ENCODE measurements around the gene GON7. TPM values are rescaled to one million over a fixed set of nuclear protein-coding genes. Genes with fewer than 3 reads are reported as not detected.
"Not testable (repeated sequence)": the region's sequence is repeated elsewhere in the genome, so short reads cannot be mapped to it uniquely, and the experiment has no call there.

Gene GON7
- total and polyA plus RNA-seq, 2 experiments from 2014 or later, result 16.5 to 18.3 TPM

DNA sequence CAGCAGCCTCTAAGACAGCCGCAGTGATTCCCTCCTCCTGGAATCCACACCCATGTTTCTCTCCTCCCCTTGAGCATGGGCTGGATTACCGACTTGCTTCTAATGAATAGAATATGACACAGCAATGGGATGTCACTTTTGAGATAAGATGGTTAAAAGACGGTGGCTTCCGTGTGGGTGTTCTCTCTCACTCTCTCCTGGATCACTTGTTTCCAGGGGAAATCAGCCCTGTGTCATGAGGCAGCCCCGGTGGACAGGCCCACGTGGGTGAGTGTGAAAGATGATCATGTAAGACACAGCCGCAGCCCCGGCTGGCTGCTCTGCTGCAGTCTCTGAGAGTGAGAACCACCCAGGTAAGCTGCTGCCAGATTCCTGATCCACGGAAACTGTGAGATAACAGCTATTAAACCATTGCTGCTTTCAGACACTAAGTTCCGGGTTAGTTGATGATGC, 32.9 kb downstream of the GON7 start:
- no peak overlapping the region for H3K9ac ChIP-seq
- no peaks in the 10 kb centered on the region for H3K9me2 ChIP-seq (ENCODE audit: insufficient read depth)
- no peaks in the 10 kb centered on the region for H3K27me3 ChIP-seq (replicated peaks; ENCODE audit: insufficient read depth)
- no peak overlapping the region for H3K4me3 ChIP-seq
- in situ Hi-C loops (cut with MboI), result no loop called here
- TF ChIP-seq EZH2phosphoT487 (IDR thresholded peaks at IDR 0.05; ENCODE audit: insufficient read depth, low read depth), result no peak
- no peak for TF ChIP-seq EZH2 (IDR thresholded peaks at IDR 0.05; ENCODE audit: insufficient read depth, poor library complexity, severe bottlenecking)
- H3F3A ChIP-seq (ENCODE audit: insufficient read depth), result no peaks in the 10 kb centered on the region
- H3K4me1 ChIP-seq (ENCODE audit: insufficient read depth), result no peaks in the 10 kb centered on the region
- 14 to 20% methylated on average over 10 of the region's 10 CpGs for WGBS, 2 experiments (ENCODE audit: low coverage in 1 of 2, low lambda C conversion rate in 2 of 2, missing lambda C conversion rate in 2 of 2)
- no peaks in the 10 kb centered on the region for H3K9me3 ChIP-seq (ENCODE audit: low read depth)
- H3K4me2 ChIP-seq (ENCODE audit: unreplicated experiment), result peak overlapping the region; percentile 23
- peak; percentile 52 for DNase-seq
- no peaks in the 10 kb centered on the region for H3K36me3 ChIP-seq (ENCODE audit: low read depth)
- H4K20me1 ChIP-seq (ENCODE audit: insufficient read depth), result no peaks in the 10 kb centered on the region
- H2AFZ ChIP-seq, result peak overlapping the region; percentile 75
- no peak overlapping the region for H3K27ac ChIP-seq
- no peaks in the 10 kb centered on the region for H3K79me2 ChIP-seq (ENCODE audit: insufficient read depth)

DNA sequence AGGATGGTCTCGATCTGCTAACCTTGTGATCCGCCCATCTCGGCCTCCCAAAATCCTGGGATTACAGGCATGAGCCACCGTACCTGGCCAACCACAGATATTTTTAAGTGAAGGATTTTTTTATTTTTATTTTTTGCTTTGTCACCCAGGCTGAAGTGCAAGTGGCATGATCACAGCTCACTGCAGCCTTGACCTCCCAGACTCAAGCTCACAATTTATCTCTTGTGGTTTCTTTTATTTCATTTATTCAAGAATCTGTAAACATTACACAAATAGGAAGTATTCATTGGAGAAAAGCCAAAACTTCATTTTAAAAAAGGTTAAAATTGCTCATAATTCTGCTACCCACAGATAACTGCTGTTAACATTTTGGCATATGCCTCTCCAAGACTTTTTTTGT, 35.5 kb downstream of the GON7 start:
- Histone ChIP-seq H3K4me1 (ENCODE audit: insufficient read depth) (no peaks in the 10 kb centered on the region), H3K79me2 (ENCODE audit: insufficient read depth) (no peaks in the 10 kb centered on the region), H3K4me3 (no peak overlapping the region), H3K9me3 (ENCODE audit: low read depth) (no peaks in the 10 kb centered on the region), H3K36me3 (ENCODE audit: low read depth) (no peaks in the 10 kb centered on the region), H3K4me2 (ENCODE audit: unreplicated experiment) (no peak overlapping the region), H2AFZ (no peak overlapping the region), H3K9ac (no peak overlapping the region), H4K20me1 (ENCODE audit: insufficient read depth) (no peaks in the 10 kb centered on the region), H3F3A (ENCODE audit: insufficient read depth) (no peaks in the 10 kb centered on the region), H3K27me3 (replicated peaks; ENCODE audit: insufficient read depth) (no peaks in the 10 kb centered on the region), H3K27ac (no peak overlapping the region), H3K9me2 (ENCODE audit: insufficient read depth) (no peaks in the 10 kb centered on the region)
- WGBS, 2 experiments (ENCODE audit: low coverage in 1 of 2, low lambda C conversion rate in 2 of 2, missing lambda C conversion rate in 2 of 2), result 92 to 93% methylated on average over 4 of the region's 4 CpGs
- TF ChIP-seq EZH2phosphoT487 (IDR thresholded peaks at IDR 0.05; ENCODE audit: insufficient read depth, low read depth), result no peak
- no peak for TF ChIP-seq EZH2 (IDR thresholded peaks at IDR 0.05; ENCODE audit: insufficient read depth, poor library complexity, severe bottlenecking)
- in situ Hi-C loops (cut with MboI), result no loop called here
- no peak for DNase-seq

DNA sequence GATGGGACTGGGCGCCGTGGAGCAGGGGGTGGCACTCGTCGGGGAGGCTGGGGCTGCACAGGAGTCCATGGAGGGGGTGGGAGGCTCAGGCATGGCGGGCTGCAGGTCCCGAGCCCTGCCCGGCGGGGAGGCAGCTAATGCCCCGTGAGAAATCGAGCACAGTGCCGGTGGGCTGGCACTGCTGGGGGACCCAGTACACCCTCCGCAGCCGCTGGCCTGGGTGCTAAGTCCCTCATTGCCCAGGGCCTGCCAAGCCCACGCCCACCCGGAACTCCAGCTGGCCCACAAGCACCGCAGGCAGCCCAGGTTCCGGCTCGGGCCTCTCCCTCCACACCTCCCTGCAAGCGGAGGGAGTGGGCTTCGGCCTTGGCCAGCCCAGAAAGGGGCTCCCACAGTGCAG, 36.7 kb downstream of the GON7 start:
- H3K79me2 ChIP-seq (ENCODE audit: insufficient read depth); H3K4me1 ChIP-seq (ENCODE audit: insufficient read depth); H3K9me3 ChIP-seq (ENCODE audit: low read depth); H3K4me3 ChIP-seq; DNase-seq; H3K36me3 ChIP-seq (ENCODE audit: low read depth); H3K9me2 ChIP-seq (ENCODE audit: insufficient read depth); H3F3A ChIP-seq (ENCODE audit: insufficient read depth); H3K4me2 ChIP-seq (ENCODE audit: unreplicated experiment); H3K9ac ChIP-seq; H3K27me3 ChIP-seq (replicated peaks; ENCODE audit: insufficient read depth); in situ Hi-C loops (cut with MboI); H4K20me1 ChIP-seq (ENCODE audit: insufficient read depth); H2AFZ ChIP-seq; H3K27ac ChIP-seq: not testable (repeated sequence)
- 88 to 89% methylated on average over 5 to 17 of the region's 20 CpGs for WGBS, 2 experiments (ENCODE audit: low coverage in 1 of 2, low lambda C conversion rate in 2 of 2, missing lambda C conversion rate in 2 of 2)

DNA sequence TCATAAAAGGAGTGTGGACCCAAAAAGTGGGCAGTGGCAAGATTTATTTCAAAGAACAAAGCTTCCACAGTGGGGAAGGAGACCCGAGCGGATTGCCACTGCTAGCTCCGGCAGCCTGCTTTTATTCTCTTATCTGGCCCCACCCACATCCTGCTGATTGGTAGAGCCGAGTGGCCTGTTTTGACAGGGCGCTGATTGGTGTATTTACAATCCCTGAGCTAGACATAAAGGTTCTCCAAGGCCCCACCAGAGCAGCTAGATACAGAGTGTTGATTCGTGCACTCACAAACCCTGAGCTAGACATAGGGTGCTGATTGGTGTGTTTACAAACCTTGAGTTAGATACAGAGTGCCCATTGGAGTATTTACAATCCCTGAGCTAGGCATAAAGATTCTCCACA, 37.2 kb downstream of the GON7 start:
- H2AFZ ChIP-seq; H3K9me2 ChIP-seq (ENCODE audit: insufficient read depth); H3K9ac ChIP-seq; H3K4me3 ChIP-seq; DNase-seq; H3F3A ChIP-seq (ENCODE audit: insufficient read depth); H3K4me1 ChIP-seq (ENCODE audit: insufficient read depth); H3K27me3 ChIP-seq (replicated peaks; ENCODE audit: insufficient read depth); H3K9me3 ChIP-seq (ENCODE audit: low read depth); H3K79me2 ChIP-seq (ENCODE audit: insufficient read depth); H3K36me3 ChIP-seq (ENCODE audit: low read depth); H3K4me2 ChIP-seq (ENCODE audit: unreplicated experiment); in situ Hi-C loops (cut with MboI); H4K20me1 ChIP-seq (ENCODE audit: insufficient read depth); H3K27ac ChIP-seq: not testable (repeated sequence)
- WGBS, 2 experiments (ENCODE audit: low coverage in 1 of 2, low lambda C conversion rate in 2 of 2, missing lambda C conversion rate in 2 of 2), result 82 to 84% methylated on average over 6 of the region's 6 CpGs

DNA sequence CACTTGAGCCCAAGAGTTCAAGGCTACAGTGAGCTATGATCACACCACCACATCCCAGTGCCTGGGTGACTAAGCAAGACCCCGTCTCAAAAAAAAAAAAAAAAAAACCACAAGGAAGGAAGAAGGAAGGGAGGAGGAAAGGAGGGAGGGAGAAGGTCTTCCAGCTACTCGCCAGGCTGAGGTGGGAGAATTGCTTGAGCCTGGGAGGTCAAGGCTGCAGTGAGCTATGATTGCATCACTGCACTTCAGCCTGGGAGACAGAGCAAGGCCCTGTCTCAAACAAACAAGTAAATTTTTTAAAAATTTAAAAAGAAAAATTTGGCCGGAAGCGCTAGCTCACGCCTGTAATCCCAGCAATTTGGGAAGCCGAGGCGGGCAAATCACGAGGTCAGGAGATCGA, 38.3 kb downstream of the GON7 start:
- H3K27me3 ChIP-seq (replicated peaks; ENCODE audit: insufficient read depth); H3K4me2 ChIP-seq (ENCODE audit: unreplicated experiment); H3K4me1 ChIP-seq (ENCODE audit: insufficient read depth); H3K27ac ChIP-seq; H2AFZ ChIP-seq; H3K9me3 ChIP-seq (ENCODE audit: low read depth); H3K9me2 ChIP-seq (ENCODE audit: insufficient read depth); H3K79me2 ChIP-seq (ENCODE audit: insufficient read depth); H4K20me1 ChIP-seq (ENCODE audit: insufficient read depth); DNase-seq; H3K9ac ChIP-seq; H3K4me3 ChIP-seq; H3K36me3 ChIP-seq (ENCODE audit: low read depth); in situ Hi-C loops (cut with MboI); H3F3A ChIP-seq (ENCODE audit: insufficient read depth): not testable (repeated sequence)
- WGBS, 2 experiments (ENCODE audit: low coverage in 1 of 2, low lambda C conversion rate in 2 of 2, missing lambda C conversion rate in 2 of 2), result 82 to 83% methylated on average over 9 of the region's 9 CpGs

DNA sequence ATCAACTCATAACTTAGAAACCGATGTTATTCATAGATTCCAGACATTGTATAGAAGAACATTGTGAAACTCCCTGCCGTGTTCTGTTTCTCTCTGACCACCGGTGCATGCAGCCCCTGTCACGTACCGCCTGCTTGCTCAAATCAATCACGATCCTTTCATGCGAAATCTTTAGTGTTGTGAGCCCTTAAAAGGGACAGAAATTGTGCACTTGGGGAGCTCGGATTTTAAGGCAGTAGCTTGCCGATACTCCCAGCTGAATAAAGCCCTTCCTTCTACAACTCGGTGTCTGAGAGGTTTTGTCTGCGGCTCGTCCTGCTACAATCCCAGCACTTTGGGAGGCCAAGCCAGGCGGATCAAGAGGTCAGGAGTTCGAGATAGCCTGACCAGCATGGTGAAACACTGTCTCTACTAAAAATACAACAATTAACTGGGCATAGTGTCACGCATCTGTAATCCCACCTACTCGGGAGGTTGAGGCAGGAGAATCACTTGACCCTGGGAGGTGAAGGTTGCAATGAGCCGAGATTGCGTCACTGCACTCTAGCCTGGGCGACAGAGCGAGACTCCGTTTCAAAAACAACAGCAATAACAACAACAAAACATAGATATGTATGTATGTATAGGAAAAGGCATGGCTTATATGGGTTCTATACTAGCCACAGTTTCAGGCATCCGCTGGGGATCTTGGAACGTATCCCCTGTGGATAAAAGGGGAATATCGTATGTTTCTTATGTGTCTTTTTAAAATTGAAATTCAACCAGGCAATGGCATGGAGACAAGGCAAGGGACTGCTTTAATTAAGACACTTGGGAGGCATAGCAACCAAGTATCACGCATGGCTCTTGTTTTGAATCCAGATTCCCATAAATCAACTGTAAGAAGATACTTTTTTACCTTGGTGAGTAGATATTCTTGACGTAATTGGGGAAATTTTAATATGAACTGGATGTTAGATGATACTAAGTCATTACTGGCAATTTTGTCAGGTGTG, 41.3 kb downstream of the GON7 start:
- H3K4me2 ChIP-seq (ENCODE audit: unreplicated experiment); H3K27me3 ChIP-seq (replicated peaks; ENCODE audit: insufficient read depth); H3F3A ChIP-seq (ENCODE audit: insufficient read depth); H4K20me1 ChIP-seq (ENCODE audit: insufficient read depth); H3K9me3 ChIP-seq (ENCODE audit: low read depth); DNase-seq; H3K27ac ChIP-seq; H2AFZ ChIP-seq; H3K4me1 ChIP-seq (ENCODE audit: insufficient read depth); in situ Hi-C loops (cut with MboI); H3K36me3 ChIP-seq (ENCODE audit: low read depth); H3K79me2 ChIP-seq (ENCODE audit: insufficient read depth); H3K4me3 ChIP-seq; H3K9me2 ChIP-seq (ENCODE audit: insufficient read depth); H3K9ac ChIP-seq: not testable (repeated sequence)
- WGBS, 2 experiments (ENCODE audit: low coverage in 1 of 2, low lambda C conversion rate in 2 of 2, missing lambda C conversion rate in 2 of 2), result 61% methylated on average over 26 of the region's 26 CpGs

All from GM23248 (cell line).